ENCODE results near the gene NKG7. TPM values are rescaled to one million over a fixed set of nuclear protein-coding genes. Genes with fewer than 3 reads are reported as not detected.

NKG7 gene
- total and polyA plus RNA-seq, 4 donors: 2.0 to 13.6 (median 5.7) TPM

DNA sequence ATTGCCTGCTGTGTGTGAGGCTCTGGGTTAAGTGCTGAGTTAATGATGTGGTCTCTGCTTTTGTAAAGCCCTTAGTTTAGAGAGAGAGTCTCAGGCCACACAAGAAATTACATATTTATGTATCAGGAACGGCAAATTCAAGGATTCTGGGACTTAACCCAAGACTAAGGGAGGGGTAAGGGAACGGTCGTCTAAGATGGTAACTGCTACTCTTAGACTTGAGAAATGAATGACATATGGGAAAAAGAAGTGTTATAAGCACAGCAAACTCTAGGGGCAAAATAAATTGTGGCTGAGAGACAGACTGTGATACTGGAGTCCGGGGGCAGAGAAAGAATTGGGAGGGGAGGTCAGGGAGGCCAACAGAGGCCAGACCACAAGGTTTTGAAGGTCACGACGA is 40.7 kb downstream of the NKG7 start:
- H3K4me1 ChIP-seq (ENCODE audit: control insufficient read depth in 4 of 4, insufficient read depth in 4 of 4, low read length in 3 of 4): peaks cover 0 to 9% (median under 1%) of the 10 kb centered on the region in 4 donors
- no peak overlapping the region for H3K9ac ChIP-seq (ENCODE audit: low read depth in 1 of 2, low read length in 2 of 2)
- H3K27ac ChIP-seq (ENCODE audit: low read depth in 1 of 2, low read length in 2 of 2): no peak overlapping the region
- no peak for TF ChIP-seq FOXA1 (IDR thresholded peaks at IDR 0.05)
- TF ChIP-seq, protein P1, sequence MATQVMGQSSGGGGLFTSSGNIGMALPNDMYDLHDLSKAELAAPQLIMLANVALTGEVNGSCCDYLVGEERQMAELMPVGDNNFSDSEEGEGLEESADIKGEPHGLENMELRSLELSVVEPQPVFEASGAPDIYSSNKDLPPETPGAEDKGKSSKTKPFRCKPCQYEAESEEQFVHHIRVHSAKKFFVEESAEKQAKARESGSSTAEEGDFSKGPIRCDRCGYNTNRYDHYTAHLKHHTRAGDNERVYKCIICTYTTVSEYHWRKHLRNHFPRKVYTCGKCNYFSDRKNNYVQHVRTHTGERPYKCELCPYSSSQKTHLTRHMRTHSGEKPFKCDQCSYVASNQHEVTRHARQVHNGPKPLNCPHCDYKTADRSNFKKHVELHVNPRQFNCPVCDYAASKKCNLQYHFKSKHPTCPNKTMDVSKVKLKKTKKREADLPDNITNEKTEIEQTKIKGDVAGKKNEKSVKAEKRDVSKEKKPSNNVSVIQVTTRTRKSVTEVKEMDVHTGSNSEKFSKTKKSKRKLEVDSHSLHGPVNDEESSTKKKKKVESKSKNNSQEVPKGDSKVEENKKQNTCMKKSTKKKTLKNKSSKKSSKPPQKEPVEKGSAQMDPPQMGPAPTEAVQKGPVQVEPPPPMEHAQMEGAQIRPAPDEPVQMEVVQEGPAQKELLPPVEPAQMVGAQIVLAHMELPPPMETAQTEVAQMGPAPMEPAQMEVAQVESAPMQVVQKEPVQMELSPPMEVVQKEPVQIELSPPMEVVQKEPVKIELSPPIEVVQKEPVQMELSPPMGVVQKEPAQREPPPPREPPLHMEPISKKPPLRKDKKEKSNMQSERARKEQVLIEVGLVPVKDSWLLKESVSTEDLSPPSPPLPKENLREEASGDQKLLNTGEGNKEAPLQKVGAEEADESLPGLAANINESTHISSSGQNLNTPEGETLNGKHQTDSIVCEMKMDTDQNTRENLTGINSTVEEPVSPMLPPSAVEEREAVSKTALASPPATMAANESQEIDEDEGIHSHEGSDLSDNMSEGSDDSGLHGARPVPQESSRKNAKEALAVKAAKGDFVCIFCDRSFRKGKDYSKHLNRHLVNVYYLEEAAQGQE (IDR thresholded peaks at IDR 0.05): no peak
- no peak for TF ChIP-seq HNF4A (conservative IDR thresholded peaks at IDR 0.05)
- no peak for TF ChIP-seq EGR1 (IDR thresholded peaks at IDR 0.05; ENCODE audit: low read depth in 2 of 2)
- no peak for TF ChIP-seq TAF1 (conservative IDR thresholded peaks at IDR 0.05)
- no peak for TF ChIP-seq JUND (IDR thresholded peaks at IDR 0.05)
- no peak for TF ChIP-seq RXRA (IDR thresholded peaks at IDR 0.05)
- TF ChIP-seq RAD21 (IDR thresholded peaks at IDR 0.05): no peak
- no peak for TF ChIP-seq FOXA2 (IDR thresholded peaks at IDR 0.05)
- TF ChIP-seq, protein P2, sequence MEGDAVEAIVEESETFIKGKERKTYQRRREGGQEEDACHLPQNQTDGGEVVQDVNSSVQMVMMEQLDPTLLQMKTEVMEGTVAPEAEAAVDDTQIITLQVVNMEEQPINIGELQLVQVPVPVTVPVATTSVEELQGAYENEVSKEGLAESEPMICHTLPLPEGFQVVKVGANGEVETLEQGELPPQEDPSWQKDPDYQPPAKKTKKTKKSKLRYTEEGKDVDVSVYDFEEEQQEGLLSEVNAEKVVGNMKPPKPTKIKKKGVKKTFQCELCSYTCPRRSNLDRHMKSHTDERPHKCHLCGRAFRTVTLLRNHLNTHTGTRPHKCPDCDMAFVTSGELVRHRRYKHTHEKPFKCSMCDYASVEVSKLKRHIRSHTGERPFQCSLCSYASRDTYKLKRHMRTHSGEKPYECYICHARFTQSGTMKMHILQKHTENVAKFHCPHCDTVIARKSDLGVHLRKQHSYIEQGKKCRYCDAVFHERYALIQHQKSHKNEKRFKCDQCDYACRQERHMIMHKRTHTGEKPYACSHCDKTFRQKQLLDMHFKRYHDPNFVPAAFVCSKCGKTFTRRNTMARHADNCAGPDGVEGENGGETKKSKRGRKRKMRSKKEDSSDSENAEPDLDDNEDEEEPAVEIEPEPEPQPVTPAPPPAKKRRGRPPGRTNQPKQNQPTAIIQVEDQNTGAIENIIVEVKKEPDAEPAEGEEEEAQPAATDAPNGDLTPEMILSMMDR (IDR thresholded peaks at IDR 0.05; ENCODE audit: low read depth, low read length, missing input control): no peak
- no peak for TF ChIP-seq SP1 (IDR thresholded peaks at IDR 0.05)
- no peak for TF ChIP-seq GABPA (IDR thresholded peaks at IDR 0.05 in 1 of 2, conservative IDR thresholded peaks at IDR 0.05 in 1 of 2)
- TF ChIP-seq, protein P3, sequence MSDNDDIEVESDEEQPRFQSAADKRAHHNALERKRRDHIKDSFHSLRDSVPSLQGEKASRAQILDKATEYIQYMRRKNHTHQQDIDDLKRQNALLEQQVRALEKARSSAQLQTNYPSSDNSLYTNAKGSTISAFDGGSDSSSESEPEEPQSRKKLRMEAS (IDR thresholded peaks at IDR 0.05): no peak
- TF ChIP-seq, protein P4, sequence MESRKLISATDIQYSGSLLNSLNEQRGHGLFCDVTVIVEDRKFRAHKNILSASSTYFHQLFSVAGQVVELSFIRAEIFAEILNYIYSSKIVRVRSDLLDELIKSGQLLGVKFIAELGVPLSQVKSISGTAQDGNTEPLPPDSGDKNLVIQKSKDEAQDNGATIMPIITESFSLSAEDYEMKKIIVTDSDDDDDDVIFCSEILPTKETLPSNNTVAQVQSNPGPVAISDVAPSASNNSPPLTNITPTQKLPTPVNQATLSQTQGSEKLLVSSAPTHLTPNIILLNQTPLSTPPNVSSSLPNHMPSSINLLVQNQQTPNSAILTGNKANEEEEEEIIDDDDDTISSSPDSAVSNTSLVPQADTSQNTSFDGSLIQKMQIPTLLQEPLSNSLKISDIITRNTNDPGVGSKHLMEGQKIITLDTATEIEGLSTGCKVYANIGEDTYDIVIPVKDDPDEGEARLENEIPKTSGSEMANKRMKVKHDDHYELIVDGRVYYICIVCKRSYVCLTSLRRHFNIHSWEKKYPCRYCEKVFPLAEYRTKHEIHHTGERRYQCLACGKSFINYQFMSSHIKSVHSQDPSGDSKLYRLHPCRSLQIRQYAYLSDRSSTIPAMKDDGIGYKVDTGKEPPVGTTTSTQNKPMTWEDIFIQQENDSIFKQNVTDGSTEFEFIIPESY (IDR thresholded peaks at IDR 0.05): no peak
- TF ChIP-seq, protein P5, sequence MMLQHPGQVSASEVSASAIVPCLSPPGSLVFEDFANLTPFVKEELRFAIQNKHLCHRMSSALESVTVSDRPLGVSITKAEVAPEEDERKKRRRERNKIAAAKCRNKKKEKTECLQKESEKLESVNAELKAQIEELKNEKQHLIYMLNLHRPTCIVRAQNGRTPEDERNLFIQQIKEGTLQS (IDR thresholded peaks at IDR 0.05): no peak
- no peak for TF ChIP-seq HNF4G (IDR thresholded peaks at IDR 0.05)
- TF ChIP-seq YY1 (IDR thresholded peaks at IDR 0.05): no peak
- WGBS: 95% methylated on average over 6 of the region's 6 CpGs
- no peaks in the 10 kb centered on the region for H3K9me3 ChIP-seq (ENCODE audit: control insufficient read depth in 4 of 4, low read length in 3 of 4)
- no peaks in the 10 kb centered on the region for H3K27me3 ChIP-seq (ENCODE audit: control insufficient read depth in 4 of 4, insufficient read depth in 4 of 4, low read length in 3 of 4)
- H3K36me3 ChIP-seq (ENCODE audit: control insufficient read depth in 4 of 4, insufficient read depth in 3 of 4, low read depth in 1 of 4, low read length in 3 of 4): peaks cover 0 to 6% (median 0%) of the 10 kb centered on the region in 4 donors
- H3K4me3 ChIP-seq (ENCODE audit: low read depth in 1 of 3, low read length in 3 of 3): no peak overlapping the region
- no peak for DNase-seq (ENCODE audit: low spot score)
